ENCODE results near the gene INTS3.
"Not testable (repeated sequence)": the region's sequence is repeated elsewhere in the genome, so short reads cannot be mapped to it uniquely, and the experiment has no call there.

INTS3 gene

DNA sequence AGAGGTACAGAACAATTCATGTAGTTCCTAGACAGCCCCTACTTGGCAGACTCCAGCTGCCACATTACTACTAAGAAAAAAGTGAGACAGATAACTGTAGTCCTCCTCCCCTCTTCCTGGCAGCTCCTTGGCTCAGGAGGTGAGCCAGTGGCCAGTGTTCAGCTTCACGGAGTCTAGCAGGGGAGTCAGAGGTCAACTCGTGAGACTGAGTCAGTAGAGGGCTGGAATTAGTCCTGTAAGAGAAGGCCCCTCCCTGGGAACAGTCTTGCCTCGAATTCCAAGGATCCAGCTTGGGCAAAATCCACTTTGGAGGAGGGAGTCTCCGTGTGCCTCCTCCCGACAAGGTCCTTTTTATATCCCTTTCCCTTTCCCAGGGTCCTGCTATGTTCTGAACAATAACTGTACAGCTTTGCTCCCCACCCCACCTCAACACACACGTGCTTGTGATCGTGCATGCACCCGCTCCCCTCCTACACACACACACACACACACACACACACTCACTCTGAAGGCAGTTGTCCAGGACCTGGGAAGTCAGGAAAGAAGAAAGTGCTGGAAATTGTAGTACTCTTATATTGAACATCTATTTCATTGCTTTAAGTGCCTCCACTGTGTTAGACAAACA lies 24.8 kb downstream of the INTS3 start:
- DNase-seq (ENCODE audit: low spot score) = no peak

DNA sequence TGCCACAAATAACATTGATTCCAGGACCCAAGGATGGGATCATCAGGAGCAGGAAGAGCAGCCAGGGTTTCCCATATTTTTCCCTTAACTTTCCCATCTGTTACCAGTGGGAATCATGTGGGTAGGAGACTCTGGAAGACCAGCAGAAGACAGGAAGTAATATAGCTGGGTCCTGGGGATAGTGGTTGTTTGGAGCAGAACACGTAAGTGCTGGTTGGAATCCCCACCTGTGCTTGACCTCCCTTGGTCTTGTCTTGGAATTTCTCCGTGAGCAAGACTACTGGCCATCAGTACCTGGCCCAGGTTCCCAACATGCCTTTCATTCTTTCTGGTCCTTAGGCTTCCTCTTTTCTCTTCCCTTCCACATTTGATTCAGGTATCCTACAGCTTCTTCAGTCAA lies 26.4 kb downstream of the INTS3 start:
- DNase-seq (ENCODE audit: low spot score) = no peak

- DNase-seq (ENCODE audit: low spot score) = no peak
These were observed 32.6 kb downstream of the INTS3 start for GRCh38 chr1:153760440-153760839.

GRCh38 chr1:153763365-153764225 lies 35.7 kb downstream of the INTS3 start:
- DNase-seq (ENCODE audit: low spot score) = no peak

- no peak for DNase-seq (ENCODE audit: low spot score)
These were observed 36.5 kb downstream of the INTS3 start for GRCh38 chr1:153764310-153764709.

- DNase-seq (ENCODE audit: low spot score) = not testable (repeated sequence)
These were observed 38.8 kb downstream of the INTS3 start for GRCh38 chr1:153766663-153767062.

GRCh38 chr1:153767519-153767918 lies 39.7 kb downstream of the INTS3 start:
- DNase-seq (ENCODE audit: low spot score) = no peak

DNA sequence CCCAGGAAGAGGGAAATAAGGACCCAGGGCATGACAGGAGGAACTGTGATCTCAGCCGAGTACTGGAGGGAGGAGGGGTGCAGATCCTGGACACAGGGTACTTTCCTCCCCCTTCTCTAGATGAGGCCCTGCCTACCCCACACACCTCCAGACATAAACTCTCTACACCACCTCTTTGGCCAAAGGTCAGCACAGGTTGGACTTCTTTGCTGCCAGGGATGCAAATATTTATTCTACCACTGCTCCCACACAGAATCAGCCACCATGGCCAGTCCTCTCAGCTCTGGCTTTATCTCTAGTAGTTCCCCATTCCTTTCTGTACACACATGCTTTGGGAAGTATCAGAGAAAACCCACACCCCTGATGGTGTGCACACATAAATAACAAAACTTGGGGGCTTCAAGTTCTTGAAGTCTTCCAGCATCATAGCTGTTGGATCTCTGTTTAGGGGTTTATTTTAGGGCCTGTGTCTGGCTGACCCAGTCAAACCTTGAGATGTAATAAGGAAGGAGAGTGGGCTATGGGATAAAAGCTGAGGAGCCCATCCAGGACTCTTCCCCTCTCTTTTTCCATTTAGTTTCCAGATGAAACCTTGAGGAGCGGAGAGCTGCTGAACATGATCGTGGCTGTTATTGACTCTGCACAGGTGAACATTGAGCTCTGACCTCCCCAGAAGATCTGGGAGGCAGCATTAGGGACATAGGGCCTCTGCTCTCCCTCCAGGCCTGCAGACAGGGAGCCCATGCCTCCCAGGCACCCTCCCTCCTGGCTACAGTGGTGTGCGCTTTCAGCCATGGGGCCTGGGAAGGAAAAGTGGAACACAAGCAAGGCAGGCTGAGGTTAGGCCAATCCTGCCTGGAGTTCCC lies 40.7 kb downstream of the INTS3 start:
- no peak for DNase-seq (ENCODE audit: low spot score)

- no peak for DNase-seq (ENCODE audit: low spot score)
These were observed 41.4 kb downstream of the INTS3 start for GRCh38 chr1:153769221-153769620.

GRCh38 chr1:153770797-153771196 lies 42.9 kb downstream of the INTS3 start:
- no peak for DNase-seq (ENCODE audit: low spot score)

GRCh38 chr1:153771261-153771660 lies 43.4 kb downstream of the INTS3 start:
- no peak for DNase-seq (ENCODE audit: low spot score)

GRCh38 chr1:153771841-153772593 lies 44.2 kb downstream of the INTS3 start:
- no peak for DNase-seq (ENCODE audit: low spot score)

DNA sequence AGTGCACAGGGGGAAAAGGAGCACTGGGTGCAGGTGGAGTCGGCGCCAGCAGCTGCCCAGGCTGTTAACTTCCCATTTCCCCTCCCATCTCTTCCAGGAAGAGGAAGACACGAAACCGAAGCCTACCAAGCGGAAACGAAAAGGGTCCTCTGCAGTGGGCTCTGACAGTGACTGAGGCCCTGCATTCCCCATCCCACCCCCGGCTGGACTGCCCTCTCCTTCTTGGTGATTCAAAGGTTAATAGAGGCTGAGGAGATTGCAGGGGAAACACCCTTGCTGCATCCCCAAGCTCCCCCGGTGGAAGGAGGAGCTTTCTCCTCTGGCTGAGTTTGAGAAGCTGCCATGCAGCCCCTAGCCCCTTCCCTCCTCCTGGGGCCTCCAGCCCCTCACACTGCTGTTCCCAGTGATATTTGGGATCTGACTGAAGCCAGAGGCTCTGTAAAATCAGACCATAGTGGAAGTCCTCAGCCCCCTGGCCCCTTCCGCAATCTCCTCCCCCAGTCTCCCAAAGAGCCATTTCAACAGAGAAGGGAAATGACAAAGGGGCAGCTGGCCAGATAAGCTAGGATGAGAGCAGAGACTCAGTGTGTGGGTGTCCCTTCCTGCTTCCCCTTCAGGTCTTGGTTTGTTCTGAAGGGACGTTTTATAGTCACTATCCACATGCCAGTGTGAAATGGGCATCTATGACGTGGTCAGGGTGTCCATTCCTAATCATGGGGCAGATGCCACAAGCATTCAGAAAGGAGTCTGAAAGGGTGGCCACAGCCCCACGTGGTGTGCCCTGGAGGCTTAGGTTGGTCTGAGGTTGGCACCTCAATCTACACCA lies 45.5 kb downstream of the INTS3 start:
- no peak for DNase-seq (ENCODE audit: low spot score)

DNA sequence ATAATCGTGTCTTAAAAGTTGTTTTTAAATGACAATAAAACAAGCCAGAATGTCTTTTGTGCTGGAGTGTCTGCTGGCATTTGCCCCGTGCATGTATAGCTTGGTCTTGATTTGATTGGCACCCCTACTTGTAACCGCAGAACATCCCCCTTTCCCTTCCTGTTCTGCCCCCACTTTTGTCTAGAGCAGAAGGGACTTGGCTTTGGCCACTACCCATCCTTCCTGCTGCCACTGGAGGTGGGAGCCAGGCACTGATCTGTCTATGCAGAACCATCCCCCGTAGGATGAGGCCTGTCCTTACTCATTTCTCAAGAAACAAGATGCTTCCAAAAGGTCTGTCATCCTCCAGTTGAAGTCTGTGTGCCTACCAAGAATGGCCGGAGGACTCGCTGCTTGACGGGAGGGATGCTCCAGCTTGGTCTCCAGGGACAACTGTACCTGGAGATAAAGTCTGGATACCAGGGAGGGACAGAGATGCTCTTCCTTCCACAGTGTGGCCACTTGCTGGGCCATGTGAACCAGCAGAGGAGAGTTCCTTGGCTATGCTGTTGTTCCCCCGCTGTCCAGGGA lies 46.3 kb downstream of the INTS3 start:
- DNase-seq (ENCODE audit: low spot score) = no peak

GRCh38 chr1:153774780-153775457 lies 47.1 kb downstream of the INTS3 start, which contains the start of gene SLC27A3:
Gene SLC27A3 (plus strand): TSS chr1:153775407. CDS start chr1:153775498, 91 bp downstream.
- DNase-seq (ENCODE audit: low spot score) = no peak

DNA sequence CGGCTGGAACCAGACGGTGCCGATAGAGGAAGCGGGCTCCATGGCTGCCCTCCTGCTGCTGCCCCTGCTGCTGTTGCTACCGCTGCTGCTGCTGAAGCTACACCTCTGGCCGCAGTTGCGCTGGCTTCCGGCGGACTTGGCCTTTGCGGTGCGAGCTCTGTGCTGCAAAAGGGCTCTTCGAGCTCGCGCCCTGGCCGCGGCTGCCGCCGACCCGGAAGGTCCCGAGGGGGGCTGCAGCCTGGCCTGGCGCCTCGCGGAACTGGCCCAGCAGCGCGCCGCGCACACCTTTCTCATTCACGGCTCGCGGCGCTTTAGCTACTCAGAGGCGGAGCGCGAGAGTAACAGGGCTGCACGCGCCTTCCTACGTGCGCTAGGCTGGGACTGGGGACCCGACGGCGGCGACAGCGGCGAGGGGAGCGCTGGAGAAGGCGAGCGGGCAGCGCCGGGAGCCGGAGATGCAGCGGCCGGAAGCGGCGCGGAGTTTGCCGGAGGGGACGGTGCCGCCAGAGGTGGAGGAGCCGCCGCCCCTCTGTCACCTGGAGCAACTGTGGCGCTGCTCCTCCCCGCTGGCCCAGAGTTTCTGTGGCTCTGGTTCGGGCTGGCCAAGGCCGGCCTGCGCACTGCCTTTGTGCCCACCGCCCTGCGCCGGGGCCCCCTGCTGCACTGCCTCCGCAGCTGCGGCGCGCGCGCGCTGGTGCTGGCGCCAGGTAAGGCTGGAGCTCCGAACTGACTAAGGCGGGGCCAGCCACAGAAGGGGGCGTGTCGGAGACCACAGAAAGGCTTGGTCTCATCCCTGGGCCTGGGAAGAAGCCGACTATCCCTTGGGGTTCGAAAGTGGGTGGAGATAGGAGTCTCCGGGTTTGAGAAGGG lies 47.8 kb downstream of the INTS3 start:
- DNase-seq (ENCODE audit: low spot score) = peak; percentile 54

DNA sequence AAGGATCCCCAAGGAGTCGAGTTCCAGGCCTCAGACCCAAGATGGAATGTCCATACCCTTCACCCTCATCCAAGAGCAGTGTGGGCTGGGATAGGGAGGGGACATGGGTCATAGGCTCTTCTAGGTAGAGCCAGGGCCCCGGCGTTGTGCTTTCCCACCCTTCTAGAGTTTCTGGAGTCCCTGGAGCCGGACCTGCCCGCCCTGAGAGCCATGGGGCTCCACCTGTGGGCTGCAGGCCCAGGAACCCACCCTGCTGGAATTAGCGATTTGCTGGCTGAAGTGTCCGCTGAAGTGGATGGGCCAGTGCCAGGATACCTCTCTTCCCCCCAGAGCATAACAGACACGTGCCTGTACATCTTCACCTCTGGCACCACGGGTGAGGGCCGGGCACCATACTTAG lies 48.5 kb downstream of the INTS3 start:
- no peak for DNase-seq (ENCODE audit: low spot score)

DNA sequence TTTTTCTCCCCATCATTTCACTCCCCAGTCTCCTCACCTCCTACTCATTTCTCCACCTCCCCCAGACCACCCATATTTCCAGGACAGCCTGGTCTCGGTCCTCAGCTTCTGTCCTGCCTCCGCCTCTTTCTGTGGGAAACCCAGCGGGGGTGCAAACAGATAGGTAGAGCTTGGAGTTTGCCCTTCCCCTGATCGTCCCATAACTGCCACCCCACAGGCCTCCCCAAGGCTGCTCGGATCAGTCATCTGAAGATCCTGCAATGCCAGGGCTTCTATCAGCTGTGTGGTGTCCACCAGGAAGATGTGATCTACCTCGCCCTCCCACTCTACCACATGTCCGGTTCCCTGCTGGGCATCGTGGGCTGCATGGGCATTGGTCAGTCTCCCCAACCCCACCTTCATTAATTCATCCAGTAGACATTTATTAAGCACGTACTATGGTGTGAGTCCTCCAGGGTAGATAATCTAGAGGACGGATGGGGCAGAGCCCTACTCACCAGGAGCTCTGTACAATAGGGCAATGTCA lies 49.1 kb downstream of the INTS3 start:
- no peak for DNase-seq (ENCODE audit: low spot score)

DNA sequence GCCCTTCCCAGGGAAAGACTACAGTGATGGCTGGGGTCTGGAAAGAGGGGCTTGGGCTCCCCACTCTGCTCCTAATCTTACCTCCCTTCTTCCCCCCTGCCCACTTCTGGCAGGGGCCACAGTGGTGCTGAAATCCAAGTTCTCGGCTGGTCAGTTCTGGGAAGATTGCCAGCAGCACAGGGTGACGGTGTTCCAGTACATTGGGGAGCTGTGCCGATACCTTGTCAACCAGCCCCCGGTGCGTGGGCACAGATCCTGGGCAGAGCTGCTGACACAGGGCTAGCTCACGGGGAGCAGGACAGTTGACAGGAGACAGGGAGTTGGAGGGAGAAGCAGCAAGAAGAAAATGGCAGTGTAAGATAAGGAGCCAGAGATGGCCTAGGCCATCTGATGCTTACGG lies 49.8 kb downstream of the INTS3 start:
- no peak for DNase-seq (ENCODE audit: low spot score)

Measured in activated CD4-positive, alpha-beta T cell treated with anti-CD3 and anti-CD28 coated beads, Interleukin-2, Interleukin-4, amounts not matched to agents 100 ng/mL and 50 ng/mL, durations not matched to agents 16 hours and 8 hours (primary cell).